Measurements from ENCODE around the gene RIBC2.
"Not testable (repeated sequence)": the region's sequence is repeated elsewhere in the genome, so short reads cannot be mapped to it uniquely, and the experiment has no call there.

Gene RIBC2, protein sequence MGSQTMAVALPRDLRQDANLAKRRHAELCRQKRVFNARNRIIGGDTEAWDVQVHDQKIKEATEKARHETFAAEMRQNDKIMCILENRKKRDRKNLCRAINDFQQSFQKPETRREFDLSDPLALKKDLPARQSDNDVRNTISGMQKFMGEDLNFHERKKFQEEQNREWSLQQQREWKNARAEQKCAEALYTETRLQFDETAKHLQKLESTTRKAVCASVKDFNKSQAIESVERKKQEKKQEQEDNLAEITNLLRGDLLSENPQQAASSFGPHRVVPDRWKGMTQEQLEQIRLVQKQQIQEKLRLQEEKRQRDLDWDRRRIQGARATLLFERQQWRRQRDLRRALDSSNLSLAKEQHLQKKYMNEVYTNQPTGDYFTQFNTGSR

GRCh38 chr22:45413368-45414211 is at the start of gene RIBC2, which contains the start of gene SMC1B:
Gene RIBC2, plus strand, starts transcription at chr22:45413693. Its CDS starts 194 bp downstream, at chr22:45413887.
Gene SMC1B, minus strand, starts transcription at chr22:45413599. Its CDS starts 32 bp downstream, at chr22:45413567.
- DNase-seq: peak; percentile 96

- DNase-seq: no peak
Measured at GRCh38 chr22:45366713-45367112, 46.8 kb upstream of the RIBC2 start.

GRCh38 chr22:45373592-45373991 is 39.9 kb upstream of the RIBC2 start:
- not testable (repeated sequence) for DNase-seq

- DNase-seq: no peak
Measured at GRCh38 chr22:45376009-45376408, 37.5 kb upstream of the RIBC2 start.

GRCh38 chr22:45376703-45377102 is 36.8 kb upstream of the RIBC2 start:
- no peak for DNase-seq

DNA sequence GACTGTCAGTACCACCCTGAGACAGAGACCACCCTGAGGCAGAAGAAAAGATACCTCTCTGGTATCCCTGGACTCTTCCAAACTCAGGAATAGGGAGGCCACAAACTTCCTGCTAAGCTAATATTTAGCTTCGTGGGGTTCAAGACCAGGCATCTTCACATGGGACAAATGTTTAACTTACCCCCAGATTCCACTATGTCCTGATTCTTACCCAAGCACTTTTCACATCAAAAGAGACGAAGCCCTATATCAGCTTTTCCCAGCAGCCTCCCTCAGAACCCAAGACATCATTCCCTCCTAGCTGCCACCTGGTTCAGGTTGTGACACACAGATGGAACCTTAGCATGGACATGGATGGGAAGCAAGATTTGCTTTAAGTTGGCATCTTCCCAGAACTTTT is 32.1 kb upstream of the RIBC2 start:
- no peak for DNase-seq

- DNase-seq: no peak
Measured at GRCh38 chr22:45389546-45389945, 23.9 kb upstream of the RIBC2 start.

DNA sequence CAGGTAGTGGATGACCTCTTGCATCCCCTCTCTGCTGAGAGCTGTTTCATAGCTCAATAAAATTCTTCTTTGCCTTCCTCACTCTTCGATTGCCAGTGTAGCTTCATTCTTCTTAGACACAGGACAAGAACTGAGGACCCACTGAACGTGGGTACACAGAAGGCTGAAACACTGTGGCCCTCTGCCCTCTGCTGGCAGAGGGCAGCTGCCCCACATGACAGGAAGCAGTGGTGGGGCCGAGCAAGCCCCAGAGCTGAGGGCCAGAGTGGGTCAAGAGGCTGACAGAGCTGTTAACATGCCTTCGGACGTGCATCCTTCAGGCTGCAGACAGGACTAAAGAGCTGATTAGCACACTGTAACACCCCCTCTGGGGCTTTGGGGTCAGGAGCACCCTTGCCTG is 15.7 kb upstream of the RIBC2 start:
- no peak for DNase-seq

DNA sequence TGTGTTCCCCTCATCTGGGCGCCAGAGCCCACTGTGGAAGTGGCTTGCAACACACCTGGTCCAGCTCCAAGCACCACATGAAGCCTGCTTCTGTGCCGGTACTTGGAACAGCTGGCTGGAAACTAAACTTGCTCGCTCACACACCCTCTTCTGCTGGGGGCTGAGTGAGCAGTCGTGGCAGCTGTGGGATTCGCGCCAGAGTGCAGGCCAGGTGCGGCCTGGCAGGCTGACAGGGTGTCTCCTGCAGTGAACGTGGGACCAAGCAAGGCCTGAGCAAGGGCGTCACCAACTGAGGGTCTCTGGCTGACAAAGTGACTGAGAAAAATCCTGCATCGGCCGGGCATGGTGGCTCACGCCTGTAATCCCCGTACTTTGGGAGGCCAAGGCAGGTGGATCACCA is 15.3 kb upstream of the RIBC2 start:
- no peak for DNase-seq

DNA sequence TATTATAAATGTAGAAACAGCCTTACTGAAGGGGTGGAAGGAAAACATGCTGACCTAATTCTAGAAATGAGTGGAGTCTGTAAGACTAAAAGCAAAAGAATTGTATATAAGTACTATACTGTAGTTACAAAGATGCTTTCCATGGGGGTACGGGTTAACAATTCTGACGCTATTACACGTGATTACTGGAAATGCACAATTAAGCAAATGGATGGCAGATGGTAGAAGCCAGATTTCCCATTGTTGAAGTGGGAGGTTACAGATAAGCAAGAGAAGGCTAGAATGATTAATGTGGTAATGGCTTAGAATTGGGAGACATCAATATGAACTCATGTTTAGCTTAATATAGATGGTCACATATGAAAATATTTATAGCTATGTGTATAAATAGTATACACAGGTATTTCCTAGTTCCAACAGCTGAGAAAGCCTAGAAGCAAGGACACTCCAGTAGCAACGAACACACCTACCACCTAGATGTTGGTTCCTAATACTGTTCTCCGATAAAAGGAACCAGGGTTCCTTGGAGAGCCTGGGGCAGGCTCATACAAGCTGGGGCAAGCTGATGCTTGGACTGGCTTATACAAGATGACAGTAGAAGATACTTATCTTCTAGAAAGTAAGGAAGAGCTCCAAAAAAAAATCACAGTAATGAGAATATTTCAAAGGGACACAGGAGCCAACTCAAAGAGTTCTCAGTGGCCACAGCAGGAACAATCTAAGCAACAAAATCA is 13.6 kb upstream of the RIBC2 start:
- DNase-seq: peak; percentile 48

DNA sequence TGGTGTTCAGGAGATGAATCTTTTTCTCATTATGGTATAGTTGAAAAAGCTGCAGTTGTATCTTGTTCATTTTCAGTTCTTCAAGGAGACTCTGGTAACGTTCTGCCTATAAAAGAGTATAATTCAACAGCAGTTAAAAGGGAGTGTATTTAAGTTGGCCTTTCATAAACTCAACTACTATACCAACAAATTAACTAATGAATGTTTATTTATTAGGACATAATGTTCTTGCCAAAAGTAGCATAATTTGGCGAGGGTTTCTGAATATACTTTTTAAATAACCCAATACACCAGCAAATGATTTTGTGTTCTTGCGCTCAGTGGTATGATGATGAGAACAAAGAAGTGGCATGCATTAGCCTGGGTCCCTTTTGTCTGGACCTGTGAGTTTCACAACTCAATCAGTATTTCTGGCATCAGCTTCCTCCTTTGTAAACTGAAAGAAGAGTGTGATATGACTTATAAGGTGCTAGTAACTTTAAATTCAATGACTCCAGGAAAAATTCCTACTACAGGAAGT is 11.0 kb upstream of the RIBC2 start:
- DNase-seq: no peak

GRCh38 chr22:45407793-45408192 is 5.7 kb upstream of the RIBC2 start:
- no peak for DNase-seq

GRCh38 chr22:45413013-45413367 is 503 bp upstream of the RIBC2 start:
- no peak for DNase-seq

DNA sequence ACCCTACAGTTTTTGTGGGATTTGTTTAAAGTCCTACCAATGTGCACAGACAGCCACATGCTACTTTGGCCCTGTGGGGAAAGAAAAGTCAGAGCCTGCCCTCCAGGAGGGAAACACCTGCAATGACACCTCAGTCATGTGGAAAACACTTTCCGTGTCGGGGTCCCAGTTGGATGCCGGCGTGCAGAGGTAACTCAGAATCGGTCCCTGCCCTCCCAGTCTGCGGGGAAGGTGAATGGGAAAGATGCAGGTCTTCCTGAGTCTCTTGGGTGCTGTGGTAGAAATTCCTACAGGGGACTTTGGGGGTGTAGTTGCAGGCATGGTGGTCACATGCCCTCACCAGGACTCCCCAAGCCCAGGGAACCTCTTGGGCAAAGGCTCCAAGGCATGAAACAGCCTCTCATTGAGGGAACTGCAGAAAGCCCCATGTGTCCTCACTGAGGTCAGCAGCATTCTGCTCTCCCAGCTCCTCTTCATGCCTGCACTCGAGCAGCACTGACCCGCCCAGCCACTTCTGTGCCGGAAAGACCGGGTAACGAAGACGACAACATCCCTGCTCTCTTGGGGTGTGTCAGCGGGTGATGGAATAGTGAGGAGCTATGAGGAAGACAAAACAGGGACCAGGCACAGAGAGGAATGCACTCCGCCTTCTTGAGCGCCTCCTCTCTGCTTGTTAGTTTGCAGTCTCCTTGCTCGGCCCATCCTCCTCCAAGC is 4.7 kb downstream of the RIBC2 start:
- DNase-seq: no peak

DNA sequence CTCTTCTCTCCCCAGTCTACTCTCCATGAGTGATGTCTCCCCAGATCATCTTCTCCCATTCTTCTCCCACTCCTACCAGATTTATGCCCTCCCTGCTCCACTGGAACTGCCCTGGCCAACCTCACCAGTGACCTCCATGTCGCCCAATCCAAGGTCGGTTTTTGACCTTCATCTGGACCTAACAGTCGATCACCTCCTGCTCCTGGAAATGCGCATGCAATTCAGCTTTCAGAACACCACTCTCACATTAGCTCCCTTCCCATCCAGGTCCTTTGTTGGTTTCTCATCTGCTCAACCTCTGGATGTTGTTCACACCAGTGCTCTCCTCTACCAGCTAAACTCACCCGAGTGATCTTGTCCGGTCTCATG is 5.3 kb downstream of the RIBC2 start:
- DNase-seq: no peak

- DNase-seq: no peak
Measured at GRCh38 chr22:45420011-45420410, 6.5 kb downstream of the RIBC2 start.

- DNase-seq: no peak
Measured at GRCh38 chr22:45420539-45420938, 7.0 kb downstream of the RIBC2 start.

- no peak for DNase-seq
Measured at GRCh38 chr22:45421349-45422055, 8.0 kb downstream of the RIBC2 start.

- DNase-seq: no peak
Measured at GRCh38 chr22:45422237-45422983, 8.9 kb downstream of the RIBC2 start.

DNA sequence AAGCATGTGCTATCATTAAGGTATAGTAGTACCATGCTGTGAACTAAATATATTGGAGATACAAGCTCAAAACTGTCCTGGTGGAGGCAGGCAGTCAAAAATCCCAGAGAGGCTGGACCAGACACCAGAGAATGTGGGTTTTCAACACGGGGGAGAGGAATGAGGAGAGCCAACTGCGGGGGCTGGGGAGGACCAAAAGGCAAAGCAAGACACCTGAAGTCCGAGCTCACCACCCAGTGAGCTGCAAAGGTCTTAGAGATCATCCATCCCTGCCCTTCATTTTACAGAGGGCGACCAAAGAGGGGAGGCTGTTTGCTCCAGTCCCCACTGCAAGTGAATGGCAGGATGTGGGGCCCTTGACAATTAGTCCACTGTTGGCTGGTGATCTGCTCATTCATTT is 10.0 kb downstream of the RIBC2 start:
- DNase-seq: no peak

GRCh38 chr22:45424241-45424731 is 10.8 kb downstream of the RIBC2 start:
- DNase-seq: no peak
